Measurements from ENCODE around the gene ADGRL1. TPM values are rescaled to one million over a fixed set of nuclear protein-coding genes. Genes with fewer than 3 reads are reported as not detected.

The ADGRL1 gene
- total RNA-seq, 2 donors from 2014 or later = 23.9 to 26.1 TPM

DNA sequence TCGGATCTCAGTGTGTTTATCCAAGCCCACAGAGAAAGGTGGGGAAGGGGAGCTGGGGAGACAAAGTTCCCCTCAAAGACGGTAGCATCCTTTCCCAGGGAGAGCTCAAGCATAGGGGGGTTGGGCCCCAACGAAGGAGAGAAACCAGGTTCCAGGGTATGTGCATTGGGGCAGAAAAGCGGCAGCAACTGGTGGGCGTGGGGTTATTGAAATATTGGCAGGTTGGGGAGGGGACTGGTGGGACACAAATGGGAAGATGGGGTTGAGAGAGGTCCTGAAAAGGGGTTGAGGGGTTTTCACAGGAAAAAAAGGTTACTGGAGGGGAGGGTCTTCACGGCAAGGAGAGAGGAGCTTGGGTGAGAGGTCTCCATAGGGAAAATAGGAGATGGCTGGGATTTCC lies 70.6 kb downstream of the ADGRL1 start:
- no peak for DNase-seq
- no peak for ATAC-seq
- intact Hi-C loops (cut with DNase I) = loop anchor here in 1 of 2 donors (5.0 kb wide), 1 partner anchor 58 kb away; no protein-coding TSS in a partner anchor

DNA sequence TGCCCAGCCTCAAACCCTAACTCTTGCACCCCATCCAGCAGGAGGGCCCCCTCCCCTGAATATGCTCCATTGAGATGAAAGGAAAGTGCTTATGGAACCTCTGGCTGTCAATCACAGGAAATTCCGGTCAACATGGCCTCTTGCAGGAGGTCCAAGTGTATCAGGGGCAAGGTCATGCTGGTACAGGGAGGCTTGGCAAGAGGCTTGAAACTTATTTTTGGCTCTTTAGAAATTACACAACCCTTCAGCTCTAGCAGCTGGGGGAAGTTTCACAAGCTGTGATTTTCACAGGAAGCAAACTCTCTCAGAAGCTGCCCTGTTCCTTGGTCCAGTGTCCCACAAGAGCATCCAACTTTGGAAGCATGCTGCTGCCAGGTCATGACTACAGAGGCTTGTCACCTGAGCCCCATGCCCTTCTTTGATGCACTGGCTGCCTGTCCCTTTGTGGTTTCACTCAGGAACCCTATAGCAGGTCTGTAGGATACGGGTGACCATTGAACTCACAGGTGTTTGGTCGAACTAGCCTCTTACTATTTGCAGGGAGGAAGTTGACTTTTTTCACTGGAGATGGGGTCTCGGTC lies 78.0 kb downstream of the ADGRL1 start:
- peak; percentile 84 to 85 for ATAC-seq
- DNase-seq = no peak
- intact Hi-C loops (cut with DNase I) = no loop called here

- no peak for DNase-seq
- ATAC-seq = peak; percentile 79 to 88
- intact Hi-C loops (cut with DNase I) = no loop called here
Observed at GRCh38 chr19:14127176-14127575, 78.8 kb downstream of the ADGRL1 start.

DNA sequence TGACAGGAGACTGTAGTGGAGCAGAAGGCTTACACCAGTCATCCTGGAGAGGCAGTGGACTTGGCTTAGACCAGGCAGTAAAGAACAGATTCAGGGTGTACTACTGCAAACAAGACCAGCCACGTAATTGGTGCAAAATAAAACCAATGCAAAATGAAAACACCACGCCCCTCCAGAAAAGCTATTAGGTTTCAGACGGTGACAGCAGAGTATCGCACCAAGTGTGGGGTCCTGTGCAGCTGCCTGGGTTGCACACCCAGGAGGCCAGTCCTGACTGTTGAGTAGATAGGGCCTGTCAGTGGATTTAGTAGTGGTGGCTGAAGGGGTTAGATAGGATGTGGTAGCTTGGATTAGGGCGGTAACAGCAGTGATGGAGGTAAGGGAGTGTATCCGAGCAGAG lies 83.0 kb downstream of the ADGRL1 start:
- DNase-seq (no peak), ATAC-seq (no peak)
- intact Hi-C loops (cut with DNase I) = no loop called here

DNA sequence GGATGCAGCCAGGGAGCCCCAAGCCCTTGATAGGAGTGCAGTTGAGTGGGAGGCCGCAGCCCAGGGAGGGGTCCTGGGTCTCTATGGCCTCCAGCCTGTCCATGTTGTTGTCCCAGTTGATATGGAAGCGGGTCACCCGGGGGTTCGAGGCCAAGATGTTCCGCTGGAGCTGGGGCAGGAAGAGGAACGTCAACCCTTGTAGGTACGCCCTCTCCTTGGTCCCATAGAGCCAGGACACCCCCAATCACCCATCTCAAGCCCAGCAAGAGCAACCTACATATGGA lies 85.5 kb downstream of the ADGRL1 start:
- ATAC-seq (no peak), DNase-seq (no peak)
- intact Hi-C loops (cut with DNase I) = no loop called here

GRCh38 chr19:14119644-14120496 lies 86.1 kb downstream of the ADGRL1 start:
- ATAC-seq (no peak), DNase-seq (no peak)
- intact Hi-C loops (cut with DNase I) = loop anchor here in 1 of 2 donors (5.0 kb wide), 1 partner anchor 38 kb away; no protein-coding TSS in a partner anchor

DNA sequence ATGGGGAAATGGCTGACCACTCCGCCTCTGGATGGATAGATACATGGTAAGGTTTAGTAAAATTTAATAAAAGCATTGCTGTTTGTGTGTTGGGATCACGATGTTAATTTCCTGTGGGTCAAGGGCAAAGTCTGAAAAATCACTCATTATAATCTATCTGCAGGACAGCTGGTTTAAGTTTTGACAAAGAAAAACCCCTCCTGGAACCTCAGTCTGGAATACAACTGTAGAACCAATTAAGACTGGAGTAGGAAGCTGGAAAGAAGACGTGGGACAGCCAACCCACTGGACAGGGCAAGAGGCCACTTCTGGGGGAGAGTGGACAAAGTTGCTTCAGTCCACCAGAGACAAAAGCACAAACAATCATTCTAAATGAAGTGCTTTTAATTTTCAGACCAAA lies 86.8 kb downstream of the ADGRL1 start:
- intact Hi-C loops (cut with DNase I) = loop anchor here in 1 of 2 donors (5.0 kb wide), 1 partner anchor 37 kb away; no protein-coding TSS in a partner anchor
- ATAC-seq = no peak
- no peak for DNase-seq

GRCh38 chr19:14118165-14119051 lies 87.6 kb downstream of the ADGRL1 start:
- DNase-seq = peak; percentile 88
- peak; percentile 52 to 56 for ATAC-seq
- intact Hi-C loops (cut with DNase I) = loop anchor here in 1 of 2 donors (5.0 kb wide), 1 partner anchor 36 kb away; no protein-coding TSS in a partner anchor

DNA sequence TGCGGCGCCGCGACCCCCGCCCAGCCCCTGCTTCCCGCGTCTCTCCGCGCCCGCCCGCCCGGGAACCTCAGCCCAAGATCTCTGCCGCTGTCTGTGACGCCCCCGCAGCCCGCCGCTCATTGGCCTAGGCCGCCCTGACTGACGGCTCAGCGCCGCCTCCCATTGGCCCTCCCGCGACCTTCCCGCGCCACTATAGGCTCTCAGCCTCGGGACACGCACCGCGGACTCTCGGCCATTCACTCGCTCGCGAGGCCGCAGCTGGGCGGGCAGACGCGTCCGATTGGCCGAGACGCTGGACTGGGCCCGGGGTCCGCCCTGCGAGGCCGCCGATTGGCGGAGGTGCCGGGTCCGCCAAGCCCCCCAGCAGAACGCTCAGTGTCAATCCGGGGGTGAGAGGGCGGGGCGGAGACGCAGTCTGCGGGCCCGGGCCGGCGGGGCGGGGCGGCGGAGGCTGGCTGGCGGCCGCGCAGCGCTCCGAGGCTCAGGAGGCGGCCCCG lies 88.3 kb downstream of the ADGRL1 start, which contains the start of gene PRKACA:
TSS of gene PRKACA (minus strand) at position 95 of the 497 bp plus-strand sequence. CDS start 215 bp downstream, outside the sequence.
- intact Hi-C loops (cut with DNase I) = loop anchor here in 1 of 2 donors (5.0 kb wide), 1 partner anchor 35 kb away; no protein-coding TSS in a partner anchor
- peak; percentile 99 for DNase-seq
- peak; percentile 84 to 93 for ATAC-seq

GRCh38 chr19:14116918-14117578 lies 88.9 kb downstream of the ADGRL1 start:
- ATAC-seq = no peak
- DNase-seq = peak; percentile 55
- intact Hi-C loops (cut with DNase I) = loop anchor here in 1 of 2 donors (5.0 kb wide), 1 partner anchor 35 kb away; no protein-coding TSS in a partner anchor

DNA sequence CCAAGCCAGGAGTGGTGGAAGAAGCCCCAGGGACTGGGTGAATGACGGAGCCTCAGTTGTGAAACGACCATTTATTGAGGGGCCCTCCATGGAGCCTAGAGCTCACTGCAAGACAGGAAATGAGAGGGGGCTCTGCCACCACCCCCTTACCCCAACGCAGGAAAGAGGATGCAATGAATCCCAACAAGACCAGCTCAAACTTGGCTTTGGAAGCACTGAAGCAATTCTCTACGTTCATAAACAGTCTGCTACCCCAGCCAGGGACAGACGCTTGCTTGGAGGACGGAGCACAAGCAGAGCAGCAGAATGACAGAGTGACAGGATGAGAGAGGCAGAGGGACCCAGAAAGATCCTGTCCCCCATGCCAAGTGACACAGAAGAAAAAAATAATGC lies 89.4 kb downstream of the ADGRL1 start:
- intact Hi-C loops (cut with DNase I) = loop anchor here in 1 of 2 donors (5.0 kb wide), 1 partner anchor 34 kb away; no protein-coding TSS in a partner anchor
- no peak for DNase-seq
- no peak for ATAC-seq

GRCh38 chr19:14115756-14116155 lies 90.2 kb downstream of the ADGRL1 start:
- intact Hi-C loops (cut with DNase I) = loop anchor here in 1 of 2 donors (5.0 kb wide), 1 partner anchor 33 kb away; no protein-coding TSS in a partner anchor
- DNase-seq = no peak

DNA sequence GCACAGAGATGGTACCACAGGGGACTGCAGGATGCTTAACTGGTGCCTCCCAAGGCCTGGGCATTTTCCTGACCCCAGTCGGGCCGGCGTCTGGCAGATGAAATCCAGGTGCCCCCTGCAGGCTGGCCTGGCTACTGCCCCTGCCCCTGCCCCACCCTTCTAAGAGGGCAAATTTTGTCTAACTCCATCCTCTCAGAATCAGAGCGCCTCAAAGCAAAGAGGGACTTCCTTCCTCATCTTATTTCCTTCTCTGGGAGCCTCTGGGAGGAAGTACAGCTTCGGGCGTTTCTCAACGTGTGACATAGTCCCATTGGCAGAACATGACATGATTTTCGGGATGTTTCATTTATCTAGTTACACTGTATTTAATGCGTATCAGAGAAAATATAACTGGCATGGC lies 91.1 kb downstream of the ADGRL1 start:
- intact Hi-C loops (cut with DNase I) = loop anchor here in 1 of 2 donors (5.0 kb wide), 1 partner anchor 33 kb away; no protein-coding TSS in a partner anchor
- DNase-seq (no peak), ATAC-seq (no peak)

More at GRCh38 chr19:14115756-14116155, 90.2 kb downstream of the ADGRL1 start:
- no peak for ATAC-seq

DNA sequence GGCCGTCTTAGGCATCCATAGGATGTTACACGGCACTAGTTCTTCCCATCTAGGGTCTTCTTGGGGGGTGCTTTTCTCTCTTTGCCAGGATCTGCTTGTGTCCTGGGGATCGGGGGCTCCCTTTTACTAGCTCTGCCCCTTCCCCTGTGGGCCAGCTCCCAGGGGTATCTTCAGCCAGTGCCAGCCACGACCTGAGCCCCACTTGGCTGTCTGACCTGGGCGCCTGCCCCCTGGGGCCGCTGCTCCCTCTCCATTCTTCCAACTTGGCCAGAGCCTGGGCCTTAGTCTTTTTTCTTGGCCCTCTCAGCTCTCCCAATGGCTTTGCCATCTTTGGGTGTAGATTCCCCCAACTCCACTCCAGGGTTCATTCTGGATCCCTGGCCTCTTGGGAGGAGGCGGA lies 91.5 kb downstream of the ADGRL1 start:
- ATAC-seq (no peak), DNase-seq (no peak)
- intact Hi-C loops (cut with DNase I) = no loop called here

- ATAC-seq = no peak
- intact Hi-C loops (cut with DNase I) = no loop called here
- no peak for DNase-seq
Observed at GRCh38 chr19:14113762-14114414, 92.1 kb downstream of the ADGRL1 start.

GRCh38 chr19:14112809-14113385 lies 93.1 kb downstream of the ADGRL1 start:
- ATAC-seq (peak; percentile 5 to 27), DNase-seq (peak; percentile 67)
- intact Hi-C loops (cut with DNase I) = no loop called here

- DNase-seq = no peak
- intact Hi-C loops (cut with DNase I) = no loop called here
- ATAC-seq = peak; percentile 7 to 25
Observed at GRCh38 chr19:14112051-14112808, 93.7 kb downstream of the ADGRL1 start.
